ENCODE measurements around the gene GRAMD4. TPM values are rescaled to one million over a fixed set of nuclear protein-coding genes. Genes with fewer than 3 reads are reported as not detected.
A peak's percentile ranks its signal among the peaks of the same experiment; 100 is the strongest.

The GRAMD4 gene
- total RNA-seq, 1 donor from 2014 or later: 94.0 TPM

GRCh38 chr22:46694416-46695170 is 74.4 kb downstream of the GRAMD4 start:
- ATAC-seq: no peak
- intact Hi-C loops (cut with micrococcal nuclease): no loop called here
- DNase-seq: no peak

- ATAC-seq: no peak
- DNase-seq: no peak
- intact Hi-C loops (cut with micrococcal nuclease): no loop called here
Measured at GRCh38 chr22:46695346-46696228, 75.4 kb downstream of the GRAMD4 start.

GRCh38 chr22:46696229-46696518 is 76.0 kb downstream of the GRAMD4 start:
- intact Hi-C loops (cut with micrococcal nuclease): no loop called here
- ATAC-seq: no peak
- DNase-seq: no peak

GRCh38 chr22:46696614-46697013 is 76.4 kb downstream of the GRAMD4 start:
- ATAC-seq (no peak), DNase-seq (no peak)
- intact Hi-C loops (cut with micrococcal nuclease): no loop called here

DNA sequence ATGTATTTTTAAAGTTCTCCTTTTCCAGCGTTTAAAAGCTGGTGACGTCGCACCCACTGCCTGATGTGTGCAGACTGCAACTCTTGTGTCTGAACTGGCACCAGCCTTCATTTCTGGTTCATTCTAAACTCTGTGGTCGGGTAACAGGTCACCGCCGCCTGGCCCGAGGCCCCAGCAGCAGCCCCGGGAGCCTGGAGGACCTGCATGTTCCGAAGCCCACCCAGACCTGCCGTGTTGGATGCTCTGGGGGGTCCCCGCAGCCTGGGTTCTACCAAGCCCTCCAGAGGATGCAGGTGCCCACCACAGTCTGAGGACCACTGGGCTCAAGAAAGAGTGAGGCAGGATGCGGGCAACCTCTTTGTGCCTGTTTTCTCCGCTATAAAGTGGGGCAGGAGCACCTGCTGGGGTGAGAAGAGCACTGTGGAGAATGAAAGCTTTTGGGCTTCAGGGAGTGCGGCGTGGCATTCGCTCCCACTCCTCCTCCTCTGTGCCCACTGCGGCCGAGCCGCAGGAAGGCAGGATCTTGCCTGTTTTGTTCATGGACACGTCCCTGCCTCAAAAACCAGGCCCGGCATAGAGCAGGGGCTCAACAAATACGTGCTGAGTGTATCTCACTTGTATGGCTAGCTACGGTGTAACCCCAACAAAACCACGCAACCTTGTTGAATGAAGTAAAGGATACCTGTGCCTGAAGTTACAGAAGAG is 77.8 kb downstream of the GRAMD4 start:
- DNase-seq: no peak
- no peak for ATAC-seq
- intact Hi-C loops (cut with micrococcal nuclease): no loop called here

DNA sequence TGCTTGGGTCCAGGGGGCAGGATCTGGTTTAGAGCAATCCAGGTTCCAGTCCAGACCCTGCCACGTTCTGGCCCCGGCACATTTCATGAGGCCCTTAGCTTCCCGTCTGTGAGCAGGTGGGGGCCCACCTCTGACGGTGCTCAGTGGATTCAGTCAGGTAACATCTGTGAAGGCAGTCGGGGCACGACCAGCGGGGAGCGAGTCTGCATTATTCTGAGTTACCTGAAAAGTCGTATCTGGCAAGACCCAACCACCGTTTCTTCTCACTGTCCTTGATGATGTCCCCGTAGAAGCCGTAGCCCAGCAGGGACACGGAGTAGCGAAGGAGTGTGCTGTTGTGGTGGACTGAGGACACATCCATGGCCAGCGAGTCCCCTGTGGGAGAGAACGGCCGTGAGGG is 78.9 kb downstream of the GRAMD4 start:
- ATAC-seq: no peak
- no peak for DNase-seq
- intact Hi-C loops (cut with micrococcal nuclease): no loop called here

DNA sequence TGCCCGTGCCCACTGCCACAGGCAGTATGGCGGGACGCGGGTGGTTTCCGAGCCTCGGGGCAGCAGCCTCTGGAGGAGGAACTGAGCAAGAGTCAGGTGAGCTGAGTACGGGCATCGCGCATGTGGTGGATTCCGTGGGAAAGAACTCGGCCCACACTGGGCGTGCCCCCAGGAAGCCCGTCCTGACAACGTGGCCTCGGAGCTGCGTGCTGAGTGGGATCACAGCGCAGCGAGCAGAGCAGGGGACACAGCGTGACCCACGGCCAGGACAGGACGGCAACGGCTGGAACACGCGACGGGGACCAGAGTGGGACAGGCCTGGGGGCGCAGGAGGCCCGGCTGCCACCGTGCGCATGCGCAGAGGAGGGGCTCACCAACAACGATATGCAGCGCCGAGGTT is 81.1 kb downstream of the GRAMD4 start:
- ATAC-seq (no peak), DNase-seq (no peak)
- intact Hi-C loops (cut with micrococcal nuclease): no loop called here

- no peak for DNase-seq
- ATAC-seq: no peak
Measured at GRCh38 chr22:46703171-46703995, 83.2 kb downstream of the GRAMD4 start.

DNA sequence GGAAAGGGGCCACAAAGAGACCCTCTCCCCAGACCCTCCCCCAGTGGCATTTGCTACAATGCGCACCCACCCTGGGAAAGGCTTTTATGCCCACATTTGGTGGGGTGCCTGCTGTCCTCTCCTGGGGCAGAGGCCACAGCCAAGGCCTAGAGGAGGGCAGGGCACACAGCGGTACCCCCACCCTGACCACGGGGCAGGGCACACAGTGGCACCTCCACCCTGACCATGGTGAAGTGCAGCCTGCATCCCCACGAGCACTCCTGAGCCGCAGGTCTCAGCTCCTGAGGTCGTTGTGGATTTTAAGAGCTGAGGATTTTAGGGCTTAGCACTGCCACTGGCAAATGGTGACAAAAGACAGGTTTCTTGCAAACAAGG is 83.8 kb downstream of the GRAMD4 start:
- intact Hi-C loops (cut with micrococcal nuclease): no loop called here
- ATAC-seq (no peak), DNase-seq (no peak)

More at GRCh38 chr22:46703171-46703995, 83.2 kb downstream of the GRAMD4 start:
- intact Hi-C loops (cut with micrococcal nuclease): no loop called here

GRCh38 chr22:46706060-46706459 is 85.9 kb downstream of the GRAMD4 start:
- ATAC-seq: peak; percentile 67

DNA sequence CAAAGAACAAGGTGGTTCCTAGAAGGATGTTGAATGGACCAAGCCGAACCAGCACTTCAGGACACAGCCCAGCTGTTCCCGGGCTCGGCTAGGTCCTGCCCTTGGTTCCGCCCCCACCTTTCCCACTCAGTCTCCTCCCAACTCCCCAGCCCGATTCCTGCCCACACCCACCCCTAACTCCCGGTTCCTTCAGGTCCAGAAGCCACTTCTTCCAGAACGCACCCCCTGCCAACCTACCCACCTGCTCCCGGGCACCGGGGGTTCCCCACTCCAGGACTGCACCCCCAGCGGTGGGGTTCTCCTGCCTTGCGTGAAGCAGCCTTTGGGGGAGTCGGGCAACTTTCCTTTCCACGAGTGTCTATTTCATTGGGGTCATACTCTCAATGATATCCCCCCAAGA is 87.1 kb downstream of the GRAMD4 start:
- no peak for ATAC-seq
- intact Hi-C loops (cut with micrococcal nuclease): no loop called here
- DNase-seq: no peak

More at GRCh38 chr22:46706060-46706459, 85.9 kb downstream of the GRAMD4 start:
- no peak for DNase-seq
- intact Hi-C loops (cut with micrococcal nuclease): no loop called here

DNA sequence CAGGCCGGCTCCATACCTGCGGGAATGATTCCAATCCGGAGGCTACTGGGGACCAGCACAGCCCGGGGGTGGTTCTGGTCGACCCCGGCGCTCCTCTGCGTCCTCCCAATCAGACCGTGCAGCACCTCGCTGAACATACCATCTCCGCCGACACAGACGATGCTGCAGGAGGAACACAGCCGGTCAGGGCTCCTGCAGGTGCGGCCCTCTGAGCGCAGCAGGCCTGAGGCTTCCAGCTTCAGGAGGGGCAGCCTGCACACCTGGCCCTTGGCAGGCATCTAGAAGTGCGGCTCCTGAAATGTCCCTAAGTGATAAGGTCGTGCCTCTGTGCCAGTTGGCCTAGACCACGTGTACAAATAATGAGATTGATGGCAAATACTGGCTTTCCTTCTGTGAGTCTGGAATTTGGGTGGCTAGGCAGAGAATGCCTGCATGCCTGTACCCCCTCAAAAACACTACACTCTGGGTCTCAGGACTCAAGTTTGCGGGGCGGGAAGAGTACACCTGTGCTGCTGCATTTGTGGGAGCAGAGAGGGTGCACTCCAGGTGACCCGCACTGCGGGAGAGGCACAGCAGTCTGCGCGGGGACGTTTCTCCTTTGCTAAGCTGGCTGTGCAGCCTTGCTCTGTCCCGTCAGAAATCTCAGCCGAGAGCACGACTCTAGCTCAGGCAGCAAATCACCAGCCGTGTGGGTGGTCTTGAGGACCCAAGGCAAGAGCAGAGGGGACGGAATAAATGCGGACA is 87.8 kb downstream of the GRAMD4 start:
- ATAC-seq (no peak), DNase-seq (no peak)
- intact Hi-C loops (cut with micrococcal nuclease): no loop called here

GRCh38 chr22:46708766-46709330 is 88.7 kb downstream of the GRAMD4 start:
- intact Hi-C loops (cut with micrococcal nuclease): no loop called here
- no peak for DNase-seq
- no peak for ATAC-seq

DNA sequence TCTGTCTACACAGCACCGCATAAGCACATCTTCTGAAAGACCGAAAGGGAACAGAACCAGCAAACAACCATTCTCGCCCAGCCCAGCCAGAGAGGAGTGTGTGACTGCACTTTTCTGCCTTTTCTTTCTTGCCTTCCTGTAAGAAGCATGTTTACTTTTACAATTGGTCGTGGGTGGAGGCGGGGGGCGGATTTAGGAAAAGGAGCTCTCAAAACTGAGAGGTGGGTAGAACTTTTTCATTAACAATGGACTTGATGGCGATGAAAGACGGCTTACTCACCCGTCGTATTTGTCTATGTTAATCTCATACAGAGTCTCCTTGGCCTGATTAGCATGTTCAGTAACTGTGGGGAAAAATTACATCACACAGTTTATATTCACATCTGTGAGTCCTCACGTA is 90.6 kb downstream of the GRAMD4 start:
- intact Hi-C loops (cut with micrococcal nuclease): no loop called here
- DNase-seq: no peak
- no peak for ATAC-seq

GRCh38 chr22:46712288-46712687 is 92.1 kb downstream of the GRAMD4 start:
- DNase-seq: no peak
- ATAC-seq: no peak
- intact Hi-C loops (cut with micrococcal nuclease): no loop called here

DNA sequence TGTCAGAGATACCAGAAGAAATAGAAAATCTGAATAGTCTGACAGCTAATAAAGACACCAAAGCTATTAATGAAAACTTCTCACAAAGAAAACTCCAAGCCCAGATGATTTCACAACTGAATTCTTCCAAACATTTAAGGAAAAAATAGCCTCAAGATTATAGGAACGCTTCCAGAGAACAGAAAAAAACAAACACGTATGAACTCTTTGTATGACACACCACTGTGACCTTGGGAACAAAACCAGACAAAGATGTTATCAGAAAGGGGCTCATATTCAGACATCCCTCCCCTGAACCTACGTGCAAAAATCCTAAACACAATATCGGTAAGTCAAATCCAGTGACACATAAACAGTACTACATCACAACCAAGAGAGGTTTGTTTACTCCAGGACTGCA is 94.4 kb downstream of the GRAMD4 start:
- no peak for ATAC-seq

DNA sequence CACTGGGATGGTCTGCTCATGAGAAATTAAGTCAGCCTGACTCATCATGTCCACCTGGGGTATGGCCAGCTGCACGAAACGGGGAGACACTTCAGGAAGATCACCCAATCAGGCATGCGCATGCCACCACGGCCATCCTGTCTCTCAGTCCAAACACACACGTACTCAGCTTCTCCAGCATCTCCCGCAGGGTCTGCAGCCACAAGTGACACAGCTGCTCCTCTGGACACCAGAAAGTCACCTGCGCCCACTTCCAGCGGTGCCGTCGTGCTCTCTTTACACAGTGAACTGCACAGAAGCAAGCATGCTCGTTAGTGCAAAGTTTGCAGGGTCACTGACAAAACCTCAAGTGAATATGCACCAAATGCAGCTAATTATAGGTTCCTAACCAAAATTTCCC is 99.7 kb downstream of the GRAMD4 start:
- intact Hi-C loops (cut with micrococcal nuclease): no loop called here
- DNase-seq (no peak), ATAC-seq (no peak)

More for the DNA sequence above, 94.4 kb downstream of the GRAMD4 start:
- no peak for DNase-seq
- intact Hi-C loops (cut with micrococcal nuclease): no loop called here

GRCh38 chr22:46721501-46722085 is 101.4 kb downstream of the GRAMD4 start:
- peak; percentile 10 for ATAC-seq
- intact Hi-C loops (cut with micrococcal nuclease): no loop called here
- DNase-seq: no peak

Data from left ventricle myocardium superior (tissue), 1 donor.